ENCODE results near the gene SLC4A5.
"Not testable (repeated sequence)": the region's sequence is repeated elsewhere in the genome, so short reads cannot be mapped to it uniquely, and the experiment has no call there.

Gene SLC4A5

GRCh38 chr2:74357627-74358026 lies 14.4 kb upstream of the SLC4A5 start:
- TF ChIP-seq, protein P1, sequence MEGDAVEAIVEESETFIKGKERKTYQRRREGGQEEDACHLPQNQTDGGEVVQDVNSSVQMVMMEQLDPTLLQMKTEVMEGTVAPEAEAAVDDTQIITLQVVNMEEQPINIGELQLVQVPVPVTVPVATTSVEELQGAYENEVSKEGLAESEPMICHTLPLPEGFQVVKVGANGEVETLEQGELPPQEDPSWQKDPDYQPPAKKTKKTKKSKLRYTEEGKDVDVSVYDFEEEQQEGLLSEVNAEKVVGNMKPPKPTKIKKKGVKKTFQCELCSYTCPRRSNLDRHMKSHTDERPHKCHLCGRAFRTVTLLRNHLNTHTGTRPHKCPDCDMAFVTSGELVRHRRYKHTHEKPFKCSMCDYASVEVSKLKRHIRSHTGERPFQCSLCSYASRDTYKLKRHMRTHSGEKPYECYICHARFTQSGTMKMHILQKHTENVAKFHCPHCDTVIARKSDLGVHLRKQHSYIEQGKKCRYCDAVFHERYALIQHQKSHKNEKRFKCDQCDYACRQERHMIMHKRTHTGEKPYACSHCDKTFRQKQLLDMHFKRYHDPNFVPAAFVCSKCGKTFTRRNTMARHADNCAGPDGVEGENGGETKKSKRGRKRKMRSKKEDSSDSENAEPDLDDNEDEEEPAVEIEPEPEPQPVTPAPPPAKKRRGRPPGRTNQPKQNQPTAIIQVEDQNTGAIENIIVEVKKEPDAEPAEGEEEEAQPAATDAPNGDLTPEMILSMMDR (IDR thresholded peaks at IDR 0.05; ENCODE audit: control insufficient read depth, insufficient read depth, low read depth, low read length, missing control alignments) = no peak
- no peak for DNase-seq (ENCODE audit: low read depth)
- H3K4me3 ChIP-seq (ENCODE audit: control insufficient read depth, low read depth, low read length) = no peak overlapping the region

GRCh38 chr2:74349889-74350288 lies 6.7 kb upstream of the SLC4A5 start:
- TF ChIP-seq, protein P1 (IDR thresholded peaks at IDR 0.05; ENCODE audit: control insufficient read depth, insufficient read depth, low read depth, low read length, missing control alignments) = no peak
- H3K4me3 ChIP-seq (ENCODE audit: control insufficient read depth, low read depth, low read length) = no peak overlapping the region
- DNase-seq (ENCODE audit: low read depth) = no peak

DNA sequence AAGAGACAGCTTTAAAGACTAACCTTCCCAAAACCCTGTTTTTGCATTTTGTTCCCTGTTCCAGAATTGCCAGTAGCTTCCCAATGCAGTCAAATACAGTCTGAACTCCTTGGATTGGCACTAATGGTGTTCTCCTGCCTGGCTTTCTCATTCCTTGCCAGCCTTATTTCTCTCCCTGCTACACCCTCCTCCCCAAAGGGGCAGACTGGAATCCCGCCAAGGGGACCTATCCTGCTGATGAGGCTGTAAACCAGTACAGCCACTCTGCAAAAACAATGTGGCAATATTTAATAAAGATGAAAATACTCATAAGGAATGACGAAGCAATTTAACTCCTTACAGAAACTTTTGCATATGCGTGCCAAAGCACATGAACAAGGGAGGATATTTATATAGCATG lies 4.5 kb upstream of the SLC4A5 start:
- H3K4me3 ChIP-seq (ENCODE audit: control insufficient read depth, low read depth, low read length) = no peak overlapping the region
- no peak for DNase-seq (ENCODE audit: low read depth)
- TF ChIP-seq, protein P1 (IDR thresholded peaks at IDR 0.05; ENCODE audit: control insufficient read depth, insufficient read depth, low read depth, low read length, missing control alignments) = no peak

GRCh38 chr2:74347303-74347702 lies 4.1 kb upstream of the SLC4A5 start:
- no peak overlapping the region for H3K4me3 ChIP-seq (ENCODE audit: control insufficient read depth, low read depth, low read length)
- TF ChIP-seq, protein P1 (IDR thresholded peaks at IDR 0.05; ENCODE audit: control insufficient read depth, insufficient read depth, low read depth, low read length, missing control alignments) = no peak
- DNase-seq (ENCODE audit: low read depth) = no peak

GRCh38 chr2:74345272-74345943 lies 2.2 kb upstream of the SLC4A5 start:
- H3K4me3 ChIP-seq (ENCODE audit: control insufficient read depth, low read depth, low read length) = no peak overlapping the region
- no peak for DNase-seq (ENCODE audit: low read depth)
- TF ChIP-seq, protein P1 (IDR thresholded peaks at IDR 0.05; ENCODE audit: control insufficient read depth, insufficient read depth, low read depth, low read length, missing control alignments) = no peak

DNA sequence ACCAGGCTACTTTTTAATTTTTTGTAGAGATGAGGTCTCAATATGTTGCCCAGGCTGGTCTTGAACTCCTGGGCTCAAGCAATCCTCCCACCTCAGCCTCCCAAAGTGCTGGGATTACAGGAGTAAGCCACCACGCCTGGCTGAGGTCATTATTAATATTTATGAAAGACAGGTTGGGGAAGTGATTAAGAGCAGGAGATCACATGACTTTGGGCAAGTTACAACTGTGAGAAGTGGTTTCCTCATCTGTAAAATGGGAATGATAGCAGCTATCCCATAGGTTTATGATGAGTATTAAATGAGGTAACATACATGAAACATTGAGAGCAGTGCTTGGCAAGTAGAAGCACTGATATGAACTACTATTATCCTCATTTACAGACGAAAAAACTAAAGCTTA lies 7.0 kb downstream of the SLC4A5 start:
- DNase-seq (ENCODE audit: low read depth); H3K4me3 ChIP-seq (ENCODE audit: control insufficient read depth, low read depth, low read length): not testable (repeated sequence)

GRCh38 chr2:74334931-74335333 lies 8.3 kb downstream of the SLC4A5 start:
- no peak overlapping the region for H3K4me3 ChIP-seq (ENCODE audit: control insufficient read depth, low read depth, low read length)
- TF ChIP-seq, protein P1 (IDR thresholded peaks at IDR 0.05; ENCODE audit: control insufficient read depth, insufficient read depth, low read depth, low read length, missing control alignments) = peak; percentile 97
- DNase-seq (ENCODE audit: low read depth) = peak; percentile 35

Data from AG09309 (cell line).